ENCODE data around the gene SBK2. TPM values are rescaled to one million over a fixed set of nuclear protein-coding genes. Genes with fewer than 3 reads are reported as not detected.

The SBK2 gene
- total RNA-seq, 2 experiments from 2014 or later: not detected

- intact Hi-C loops (cut with micrococcal nuclease; ENCODE audit: unreplicated experiment): no loop called here
- DNase-seq (ENCODE audit: low spot score): no peak
- Histone ChIP-seq H3K27ac (ENCODE audit: low read depth, low read length, poor library complexity, severe bottlenecking) (no peak overlapping the region), H3K4me3 (ENCODE audit: low read depth, low read length, poor library complexity, severe bottlenecking) (no peak overlapping the region), H2AFZ (ENCODE audit: low read length) (no peak overlapping the region), H3K9me3 (ENCODE audit: low read length) (no peaks in the 10 kb centered on the region), H3K4me1 (ENCODE audit: insufficient read depth, low read length, poor library complexity, severe bottlenecking) (peaks cover 8% of the 10 kb centered on the region), H3K36me3 (ENCODE audit: insufficient read depth, low read length) (no peaks in the 10 kb centered on the region), H3K4me2 (ENCODE audit: low read length) (no peak overlapping the region), H3K9me2 (ENCODE audit: insufficient read depth, low read length) (no peaks in the 10 kb centered on the region), H4K20me1 (ENCODE audit: insufficient read depth, low read length) (no peaks in the 10 kb centered on the region), H3K79me2 (ENCODE audit: insufficient read depth, low read depth, low read length) (no peaks in the 10 kb centered on the region)
- ChIA-PET POLR2A (no interaction called here), CTCF (ENCODE audit: unreplicated experiment) (interaction anchor here (0.6 kb wide), 1 partner anchor 25 kb away, joined by 3 read pairs; no protein-coding TSS in a partner anchor)
- TF ChIP-seq CTCF (conservative IDR thresholded peaks at IDR 0.05; ENCODE audit: low read length) (no peak), EZH2phosphoT487 (IDR thresholded peaks at IDR 0.05; ENCODE audit: borderline replicate concordance, low read depth, low read length) (no peak)
- BruUV-seq (replicated peaks): no TSS peak
Measured at GRCh38 chr19:55519451-55520311, 17.3 kb downstream of the SBK2 start.

GRCh38 chr19:55516878-55517620 is 19.9 kb downstream of the SBK2 start:
- H3K27ac ChIP-seq (ENCODE audit: low read depth, low read length, poor library complexity, severe bottlenecking): no peak overlapping the region
- peak overlapping the region; percentile 52; the same call in 1 of the 2 replicates for H2AFZ ChIP-seq (ENCODE audit: low read length)
- ChIA-PET CTCF (ENCODE audit: unreplicated experiment) (interaction anchor here (0.6 kb wide), 1 partner anchor 107 kb away, joined by 4 read pairs; the partner anchor contains the start of gene ZNF784), POLR2A (no interaction called here)
- H3K36me3 ChIP-seq (ENCODE audit: insufficient read depth, low read length): no peaks in the 10 kb centered on the region
- no peaks in the 10 kb centered on the region for H3K79me2 ChIP-seq (ENCODE audit: insufficient read depth, low read depth, low read length)
- H3K4me1 ChIP-seq (ENCODE audit: insufficient read depth, low read length, poor library complexity, severe bottlenecking): peaks cover 8% of the 10 kb centered on the region
- no TSS peak for BruUV-seq (replicated peaks)
- intact Hi-C loops (cut with micrococcal nuclease; ENCODE audit: unreplicated experiment): loop anchor here (1.0 kb wide), 2 partner anchors 89 to 114 kb away; no protein-coding TSS in a partner anchor
- no peaks in the 10 kb centered on the region for H3K9me2 ChIP-seq (ENCODE audit: insufficient read depth, low read length)
- no peaks in the 10 kb centered on the region for H3K9me3 ChIP-seq (ENCODE audit: low read length)
- no peaks in the 10 kb centered on the region for H4K20me1 ChIP-seq (ENCODE audit: insufficient read depth, low read length)
- TF ChIP-seq EZH2phosphoT487 (IDR thresholded peaks at IDR 0.05; ENCODE audit: borderline replicate concordance, low read depth, low read length): no peak
- peak; percentile 82 for TF ChIP-seq CTCF (conservative IDR thresholded peaks at IDR 0.05; ENCODE audit: low read length)
- H3K4me2 ChIP-seq (ENCODE audit: low read length): peak overlapping the region; percentile 84
- H3K4me3 ChIP-seq (ENCODE audit: low read depth, low read length, poor library complexity, severe bottlenecking): peak overlapping the region; percentile 58
- DNase-seq (ENCODE audit: low spot score): peak; percentile 93

Measured in OCI-LY7 (cell line).